Endothelial cell of umbilical vein (primary cell): ENCODE results near the gene CD53. TPM values are rescaled to one million over a fixed set of nuclear protein-coding genes. Genes with fewer than 3 reads are reported as not detected.

Experiments used
- BruUV-seq: library from RNA; stranded (reverse); fragments of 400-500 nt; replicated peaks from 2 replicates; lab custom pipeline; 2021; lab: Mats Ljungman, UMichigan
- CTCF ChIA-PET: fragments of 300-600, 350-600 bp; sonication (Branson Sonifier 250); formaldehyde crosslinking; loops from one replicate; lab custom pipeline; 2021; ENCODE audit warnings: antibody characterized with exemption, inconsistent platforms; lab: Charles Lee
- POLR2A ChIA-PET: fragments of 300-600, 350-600 bp; sonication (Branson Sonifier 250); formaldehyde crosslinking; loops from one replicate; lab custom pipeline; 2021; ENCODE audit warnings: antibody characterized with exemption, inconsistent platforms; lab: Charles Lee
- DNase-seq: peaks from one replicate; pipeline ENCODE4 v3.0.0-alpha.2; 2011; ENCODE audit warnings: low read depth, low spot score
- FAIRE-seq: peaks from 2 replicates; lab custom pipeline; 2011; peaks lifted over from hg19 to GRCh38; lab: Jason Lieb, UNC
- H2AFZ ChIP-seq: 2 replicates; pipeline ENCODE4 v1.6.0; 2012; ENCODE audit warnings: low read depth, low read length, control low read depth, inconsistent platforms
- H3K27ac ChIP-seq: 2 replicates; pipeline ENCODE4 v1.5.1; 2011; ENCODE audit warnings: low read depth, mild to moderate bottlenecking, control low read depth, low read length, moderate library complexity; ENCODE audit not compliant: insufficient read depth
- H3K27me3 ChIP-seq, 2 experiments: 2 replicates each; pipeline versions ENCODE4 v1.6.0 to v1.6.1; 2011; ENCODE audit warnings: low read length in 2 of 2, mixed read lengths in 1 of 2; ENCODE audit not compliant: control insufficient read depth in 2 of 2, insufficient read depth in 2 of 2
- H3K36me3 ChIP-seq, 2 experiments: 2 replicates in 1 of 2; 3 replicates in 1 of 2; pipeline ENCODE4 v1.5.1; 2011; ENCODE audit warnings: low read length in 2 of 2, mild to moderate bottlenecking in 1 of 2, moderate library complexity in 1 of 2; ENCODE audit not compliant: control insufficient read depth in 2 of 2, insufficient read depth in 2 of 2; ENCODE audit errors: extremely low read depth in 1 of 2
- H3K4me1 ChIP-seq: 3 replicates; pipeline ENCODE4 v1.5.1; 2011; ENCODE audit warnings: mild to moderate bottlenecking, low read length; ENCODE audit not compliant: control insufficient read depth, insufficient read depth; ENCODE audit errors: extremely low read depth
- H3K4me2 ChIP-seq: 2 replicates; pipeline ENCODE4 v1.6.1; 2011; ENCODE audit warnings: low read length, control low read depth, mixed read lengths; ENCODE audit not compliant: insufficient read depth
- H3K4me3 ChIP-seq, 3 experiments: fragments of 200-600 bp in 1 of 3; sonication (generic), shearing (Covaris generic) in 1 of 3; replicated peaks in 1 of 3; 2 replicates each; pipeline ENCODE4 v1.5.1; 2011 to 2016; ENCODE audit warnings: control low read depth in 3 of 3, low read length in 3 of 3, mild to moderate bottlenecking in 2 of 3, inconsistent platforms in 1 of 3, low read depth in 1 of 3, moderate library complexity in 1 of 3; ENCODE audit not compliant: insufficient read depth in 1 of 3
- H3K79me2 ChIP-seq: 2 replicates; pipeline ENCODE4 v1.6.0; 2012; ENCODE audit warnings: low read length, inconsistent platforms; ENCODE audit not compliant: control insufficient read depth, insufficient read depth
- H3K9ac ChIP-seq: replicated peaks from 2 replicates; pipeline ENCODE3; 2011; ENCODE audit warnings: low read length, control low read depth; ENCODE audit not compliant: insufficient read depth; ENCODE audit errors: extremely low read depth
- H3K9me1 ChIP-seq: replicated peaks from 3 replicates; pipeline ENCODE4 v1.6.0; 2011; ENCODE audit warnings: mild to moderate bottlenecking, low read length; ENCODE audit not compliant: control insufficient read depth, insufficient read depth; ENCODE audit errors: extremely low read depth
- H3K9me3 ChIP-seq: replicated peaks from 2 replicates; pipeline ENCODE4 v1.5.1; 2012; ENCODE audit warnings: low read length, inconsistent platforms; ENCODE audit not compliant: control insufficient read depth, insufficient read depth
- H4K20me1 ChIP-seq: replicated peaks from 2 replicates; pipeline ENCODE3; 2011; ENCODE audit warnings: mild to moderate bottlenecking, low read length; ENCODE audit not compliant: control insufficient read depth, insufficient read depth; ENCODE audit errors: extremely low read depth
- EZH2 ChIP-seq: IDR thresholded peaks from 2 replicates; pipeline ENCODE4 v1.6.1; 2012; ENCODE audit warnings: borderline replicate concordance, low read depth, mild to moderate bottlenecking, moderate library complexity, low read length, inconsistent platforms; ENCODE audit not compliant: severe bottlenecking
- FOS ChIP-seq: IDR thresholded peaks from 2 replicates; pipeline ENCODE4 v1.6.1; 2011; ENCODE audit warnings: mild to moderate bottlenecking, low read length, moderate library complexity, borderline replicate concordance; ENCODE audit not compliant: insufficient read depth
- GATA2 ChIP-seq: IDR thresholded peaks from 2 replicates; pipeline ENCODE4 v1.7.0; 2011; ENCODE audit warnings: low read depth, mild to moderate bottlenecking, moderate library complexity, mixed read lengths, low read length; ENCODE audit not compliant: insufficient read length, insufficient read depth
- JUN ChIP-seq: IDR thresholded peaks from 2 replicates; pipeline ENCODE4 v1.6.1; 2011; ENCODE audit warnings: borderline replicate concordance, low read depth; ENCODE audit not compliant: insufficient read length, insufficient read depth
- MYC ChIP-seq: IDR thresholded peaks from one replicate; pipeline ENCODE4 v1.6.1; 2011; ENCODE audit warnings: mild to moderate bottlenecking, low read depth, low read length
- POLR2A ChIP-seq: IDR thresholded peaks from 2 replicates; pipeline ENCODE4 v1.6.1; 2012; ENCODE audit warnings: low read depth, mild to moderate bottlenecking, control low read depth, low read length
- POLR2AphosphoS5 ChIP-seq: IDR thresholded peaks from 2 replicates; pipeline ENCODE4 v1.6.1; 2012; ENCODE audit warnings: low read depth, mild to moderate bottlenecking, control low read depth, low read length, moderate library complexity; ENCODE audit not compliant: insufficient read depth
- dilution Hi-C: fragments of 300-500 bp; cut with MboI; formaldehyde crosslinking; loops from one replicate; pipeline ENCODE4 v1.15.0; 2019; ENCODE audit warnings: low sequenced_read_pairs; ENCODE audit not compliant: extremely low pct_ligation_motif_present
- intact Hi-C: fragments of 100-400 bp; cut with micrococcal nuclease; formaldehyde crosslinking; loops from one replicate; pipeline ENCODE4 v1.10.0; 2022
- polyA plus RNA-seq, 4 experiments: library from polyadenylated mRNA; depleted of rRNA in 3 of 4; stranded (reverse) in 3 of 4; unstranded in 1 of 4; fragments of >200 nt; gene quantifications; 2 replicates each; pipeline versions ENCODE4 v1.2.1 to v1.2.3, GENCODE V29; 2011 to 2012; ENCODE audit warnings: missing spikeins in 1 of 4
- total RNA-seq: library from RNA; stranded (reverse); gene quantifications from 2 replicates; pipeline ENCODE4 v1.2.3, GENCODE V29; 2021
- TF ChIP-seq, protein P1 (sequence below), 2 donors: IDR thresholded peaks; 1 replicate in 1 of 2; 2 replicates in 1 of 2; pipeline ENCODE4 v1.5.1; 2011; ENCODE audit warnings: low read length in 2 of 2, mild to moderate bottlenecking in 2 of 2, moderate library complexity in 2 of 2, control low read depth in 1 of 2, inconsistent platforms in 1 of 2, low read depth in 1 of 2; ENCODE audit not compliant: insufficient read depth in 1 of 2; ENCODE audit errors: extremely low read depth in 1 of 2
- TF ChIP-seq, protein P2 (sequence below): IDR thresholded peaks from 2 replicates; pipeline ENCODE4 v1.6.1; 2011; ENCODE audit not compliant: insufficient read depth, insufficient read length

CD53 gene
- total and polyA plus RNA-seq, 2 donors (not counting 3 experiments of a cell fraction or from before 2014, with no cell fraction given): 0.35 TPM; not detected in 1

DNA sequence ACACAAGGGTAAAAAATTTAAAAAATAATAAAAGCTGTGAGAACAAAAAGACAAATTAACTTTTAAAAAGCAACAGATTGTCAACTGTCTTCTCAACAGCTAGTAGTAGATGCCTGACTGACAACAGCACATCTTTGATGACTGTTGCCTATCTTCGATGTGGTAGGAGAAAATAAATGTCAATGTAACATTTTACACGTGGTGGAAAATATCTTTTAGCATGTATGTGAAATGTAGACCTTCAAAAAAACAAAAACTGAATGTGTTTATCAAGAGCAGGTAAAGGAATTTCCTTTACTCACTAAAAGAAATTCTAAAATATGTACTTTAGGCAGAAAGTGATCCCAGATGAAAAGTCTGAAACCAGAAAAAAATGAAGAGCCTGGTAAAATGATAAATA is 42.9 kb downstream of the CD53 start:
- Histone ChIP-seq H3K9me1 (no peaks in the 10 kb centered on the region), H3K4me2 (no peak overlapping the region), H3K27me3 (no peaks in the 10 kb centered on the region), H3K4me3 (no peak overlapping the region), H3K4me1 (no peaks in the 10 kb centered on the region), H4K20me1 (no peaks in the 10 kb centered on the region), H3K9ac (no peak overlapping the region), H2AFZ (no peak overlapping the region), H3K27ac (no peak overlapping the region), H3K79me2 (no peaks in the 10 kb centered on the region), H3K9me3 (no peaks in the 10 kb centered on the region), H3K36me3 (no peaks in the 10 kb centered on the region)
- dilution Hi-C loops: no loop called here
- no peak for DNase-seq
- TF ChIP-seq, protein P1, sequence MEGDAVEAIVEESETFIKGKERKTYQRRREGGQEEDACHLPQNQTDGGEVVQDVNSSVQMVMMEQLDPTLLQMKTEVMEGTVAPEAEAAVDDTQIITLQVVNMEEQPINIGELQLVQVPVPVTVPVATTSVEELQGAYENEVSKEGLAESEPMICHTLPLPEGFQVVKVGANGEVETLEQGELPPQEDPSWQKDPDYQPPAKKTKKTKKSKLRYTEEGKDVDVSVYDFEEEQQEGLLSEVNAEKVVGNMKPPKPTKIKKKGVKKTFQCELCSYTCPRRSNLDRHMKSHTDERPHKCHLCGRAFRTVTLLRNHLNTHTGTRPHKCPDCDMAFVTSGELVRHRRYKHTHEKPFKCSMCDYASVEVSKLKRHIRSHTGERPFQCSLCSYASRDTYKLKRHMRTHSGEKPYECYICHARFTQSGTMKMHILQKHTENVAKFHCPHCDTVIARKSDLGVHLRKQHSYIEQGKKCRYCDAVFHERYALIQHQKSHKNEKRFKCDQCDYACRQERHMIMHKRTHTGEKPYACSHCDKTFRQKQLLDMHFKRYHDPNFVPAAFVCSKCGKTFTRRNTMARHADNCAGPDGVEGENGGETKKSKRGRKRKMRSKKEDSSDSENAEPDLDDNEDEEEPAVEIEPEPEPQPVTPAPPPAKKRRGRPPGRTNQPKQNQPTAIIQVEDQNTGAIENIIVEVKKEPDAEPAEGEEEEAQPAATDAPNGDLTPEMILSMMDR (IDR thresholded peaks at IDR 0.05; ENCODE audit: extremely low read depth in 1 of 2, insufficient read depth in 1 of 2, low read depth in 1 of 2, low read length in 2 of 2): no peak
- TF ChIP-seq POLR2A (no peak), EZH2 (no peak), GATA2 (no peak), MYC (no peak), JUN (no peak), POLR2AphosphoS5 (no peak), FOS (no peak)
- TF ChIP-seq, protein P2, sequence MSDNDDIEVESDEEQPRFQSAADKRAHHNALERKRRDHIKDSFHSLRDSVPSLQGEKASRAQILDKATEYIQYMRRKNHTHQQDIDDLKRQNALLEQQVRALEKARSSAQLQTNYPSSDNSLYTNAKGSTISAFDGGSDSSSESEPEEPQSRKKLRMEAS: no peak
- ChIA-PET POLR2A (no interaction called here), CTCF (no interaction called here)
- intact Hi-C loops: no loop called here
- BruUV-seq: no TSS peak
- FAIRE-seq: no peak
